Activated CD4-positive, alpha-beta T cell treated with anti-CD3 and anti-CD28 coated beads, Interleukin-2, amount 50 U/mL, for 4 hours (primary cell): ENCODE measurements around the gene GAL3ST1.
A peak's percentile ranks its signal among the peaks of the same experiment; 100 is the strongest.
"Not testable (repeated sequence)": the region's sequence is repeated elsewhere in the genome, so short reads cannot be mapped to it uniquely, and the experiment has no call there.

Source experiments
- DNase-seq, 2 experiments: peaks; one replicate each; pipeline ENCODE4 v3.0.0-alpha.2; 2020

Gene GAL3ST1, protein sequence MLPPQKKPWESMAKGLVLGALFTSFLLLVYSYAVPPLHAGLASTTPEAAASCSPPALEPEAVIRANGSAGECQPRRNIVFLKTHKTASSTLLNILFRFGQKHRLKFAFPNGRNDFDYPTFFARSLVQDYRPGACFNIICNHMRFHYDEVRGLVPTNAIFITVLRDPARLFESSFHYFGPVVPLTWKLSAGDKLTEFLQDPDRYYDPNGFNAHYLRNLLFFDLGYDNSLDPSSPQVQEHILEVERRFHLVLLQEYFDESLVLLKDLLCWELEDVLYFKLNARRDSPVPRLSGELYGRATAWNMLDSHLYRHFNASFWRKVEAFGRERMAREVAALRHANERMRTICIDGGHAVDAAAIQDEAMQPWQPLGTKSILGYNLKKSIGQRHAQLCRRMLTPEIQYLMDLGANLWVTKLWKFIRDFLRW

DNA sequence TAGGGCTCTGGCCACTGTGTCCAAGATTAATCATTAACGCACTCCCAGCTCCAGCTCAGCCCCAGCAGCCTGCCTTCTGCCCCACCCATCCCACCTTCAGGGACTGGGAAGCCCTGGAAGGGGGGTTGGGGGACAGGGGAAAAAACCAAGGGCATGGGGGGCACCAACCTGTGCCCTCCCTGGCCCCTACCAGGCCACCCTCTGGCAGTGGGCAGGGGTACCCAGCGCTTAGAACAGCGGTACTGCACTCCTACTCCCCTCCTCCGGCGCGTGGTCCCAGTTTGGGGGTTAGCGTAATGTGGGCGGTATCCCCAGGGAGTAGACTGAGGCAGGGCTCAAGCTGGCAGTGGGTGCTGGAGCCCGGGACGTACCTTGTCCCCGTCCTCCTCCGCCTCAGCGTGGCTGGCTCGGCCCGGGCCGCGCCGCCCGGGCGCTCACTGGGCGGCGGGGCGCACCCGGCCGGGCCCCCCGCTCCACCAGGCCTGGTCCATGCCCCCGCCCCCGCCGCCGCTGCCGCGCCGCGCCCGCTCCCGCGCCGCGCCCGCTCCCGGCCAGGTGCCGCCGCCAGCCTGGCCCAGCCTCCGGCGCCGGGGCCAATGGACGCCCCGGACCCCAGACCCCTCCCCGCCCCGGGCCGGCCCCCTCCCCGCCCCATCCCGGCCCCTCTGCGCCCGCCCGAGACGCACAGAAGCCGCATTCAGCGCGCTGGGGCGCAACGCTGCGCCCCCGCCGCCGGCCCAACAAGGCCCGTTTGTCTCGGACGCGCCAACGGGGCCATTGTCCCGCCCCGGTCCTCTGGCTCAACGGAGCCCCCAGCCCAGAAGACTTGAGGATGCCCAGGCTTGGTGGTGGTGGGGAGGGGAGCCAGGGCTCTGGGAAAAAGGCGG lies at the start of gene GAL3ST1:
TSS of gene GAL3ST1 (minus strand) at position 571 of the 887 bp plus-strand sequence. CDS start 17,273 bp downstream, outside the sequence.
- DNase-seq, result no peak

DNA sequence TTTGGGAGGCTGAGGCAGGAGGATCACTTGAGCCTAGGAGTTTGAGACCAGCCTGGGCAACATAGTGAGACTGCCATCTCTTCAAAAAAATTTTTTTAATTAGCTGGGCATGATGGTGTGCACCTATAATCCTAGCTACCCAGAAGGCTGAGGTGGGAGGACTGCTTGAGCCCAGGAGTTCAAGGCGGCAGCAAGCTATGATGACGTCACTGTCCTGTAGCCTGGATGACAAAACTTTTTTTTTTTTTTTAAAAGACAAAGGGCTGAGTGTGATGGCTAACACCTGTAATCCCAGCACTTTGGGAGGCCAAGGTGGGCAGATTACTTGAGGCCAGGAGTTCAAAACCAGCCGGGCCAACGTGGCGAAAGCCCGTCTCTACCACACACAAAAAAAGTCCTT lies 45.4 kb upstream of the GAL3ST1 start:
- not testable (repeated sequence) for DNase-seq

DNA sequence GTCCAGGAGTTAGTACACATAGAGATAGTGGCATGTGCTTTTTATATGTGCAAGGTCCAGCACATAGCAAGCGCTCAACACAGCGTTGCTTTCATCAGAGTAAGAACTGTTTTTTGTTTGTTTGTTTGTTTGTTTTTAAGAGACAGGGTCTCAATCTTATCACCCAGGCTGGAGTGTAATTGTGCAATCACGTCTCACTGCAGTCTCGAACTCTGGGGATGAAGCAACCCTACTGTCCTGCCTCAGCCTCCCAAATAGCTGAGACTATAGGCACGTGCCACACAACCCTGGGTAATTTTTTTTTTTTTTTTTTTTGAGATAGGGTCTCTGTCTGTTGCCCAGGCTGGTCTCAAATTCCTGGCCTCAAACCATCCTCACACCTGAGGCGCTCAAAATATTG lies 43.4 kb upstream of the GAL3ST1 start:
- DNase-seq, result no peak

DNA sequence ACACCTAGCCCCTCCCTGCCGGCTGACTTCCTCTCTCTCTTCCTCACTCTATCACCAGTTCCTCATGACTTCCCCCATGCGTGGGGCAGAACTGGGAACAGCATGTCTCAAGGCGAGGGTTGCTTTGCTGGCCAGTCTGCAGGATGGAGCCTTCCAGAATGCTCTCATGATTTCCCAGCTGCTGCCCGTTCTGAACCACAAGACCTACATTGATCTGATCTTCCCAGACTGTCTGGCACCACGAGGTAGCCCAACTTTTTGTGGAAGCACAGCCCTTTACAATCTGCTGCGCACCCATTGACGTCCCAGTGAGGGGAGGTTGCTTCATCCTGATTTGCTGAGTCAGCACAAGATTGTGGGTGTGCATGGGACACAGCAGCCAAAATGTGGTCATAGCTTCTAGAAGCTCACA lies 41.1 kb upstream of the GAL3ST1 start:
- DNase-seq, result no peak

DNA sequence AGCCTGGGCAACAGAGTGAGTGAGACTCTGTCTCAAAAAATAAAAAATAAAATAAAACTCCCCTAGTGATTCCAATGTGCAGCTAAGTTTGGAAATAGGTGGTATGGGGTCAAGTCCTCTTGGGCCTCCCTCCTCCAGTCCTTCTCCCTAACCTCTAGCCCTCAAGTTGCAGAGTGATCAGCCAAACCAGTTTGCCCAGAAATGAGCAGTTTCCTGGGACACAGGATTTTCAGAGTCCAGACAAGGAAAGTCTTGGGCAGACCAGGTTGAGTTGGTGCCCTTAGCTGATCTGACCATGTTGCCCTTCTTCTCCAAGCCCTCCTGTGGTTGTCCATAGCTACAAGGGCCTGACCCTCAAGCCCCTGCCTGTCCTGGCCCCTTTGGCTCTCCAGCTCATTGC lies 40.4 kb upstream of the GAL3ST1 start:
- DNase-seq, result no peak

DNA sequence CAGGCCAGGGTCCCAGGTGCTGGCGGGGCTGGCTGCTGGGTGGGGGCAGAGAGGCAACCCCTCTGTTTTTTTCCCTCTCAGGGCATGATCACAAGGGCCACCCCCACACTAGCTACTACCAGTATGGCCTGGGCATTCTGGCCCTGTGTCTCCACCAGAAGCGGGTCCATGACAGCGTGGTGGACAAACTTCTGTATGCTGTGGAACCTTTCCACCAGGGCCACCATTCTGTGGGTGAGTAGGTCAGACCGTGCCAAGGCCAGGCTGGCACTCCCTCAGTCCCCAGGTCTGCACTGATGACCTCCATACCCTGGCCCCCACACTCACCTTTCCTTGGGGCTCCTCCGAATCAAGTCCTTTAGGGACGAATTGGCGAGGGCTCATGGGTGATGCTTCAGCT lies 39.8 kb upstream of the GAL3ST1 start:
- DNase-seq, result no peak

DNA sequence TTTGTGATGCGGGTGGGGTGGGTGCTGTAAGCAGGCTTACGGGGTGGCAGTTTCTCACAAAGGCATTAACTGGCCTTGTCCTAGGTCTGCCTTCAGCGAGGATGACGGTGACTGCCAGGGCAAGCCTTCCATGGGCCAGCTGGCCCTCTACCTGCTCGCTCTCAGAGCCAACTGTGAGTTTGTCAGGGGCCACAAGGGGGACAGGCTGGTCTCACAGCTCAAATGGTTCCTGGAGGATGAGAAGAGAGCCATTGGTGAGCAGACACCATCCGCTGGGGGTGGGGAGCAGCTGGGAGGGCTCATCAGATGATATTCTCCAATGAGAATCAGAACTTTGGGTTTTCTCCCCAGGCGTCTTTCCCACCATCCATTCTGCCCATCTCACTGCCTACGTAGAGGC lies 38.3 kb upstream of the GAL3ST1 start:
- no peak for DNase-seq

DNA sequence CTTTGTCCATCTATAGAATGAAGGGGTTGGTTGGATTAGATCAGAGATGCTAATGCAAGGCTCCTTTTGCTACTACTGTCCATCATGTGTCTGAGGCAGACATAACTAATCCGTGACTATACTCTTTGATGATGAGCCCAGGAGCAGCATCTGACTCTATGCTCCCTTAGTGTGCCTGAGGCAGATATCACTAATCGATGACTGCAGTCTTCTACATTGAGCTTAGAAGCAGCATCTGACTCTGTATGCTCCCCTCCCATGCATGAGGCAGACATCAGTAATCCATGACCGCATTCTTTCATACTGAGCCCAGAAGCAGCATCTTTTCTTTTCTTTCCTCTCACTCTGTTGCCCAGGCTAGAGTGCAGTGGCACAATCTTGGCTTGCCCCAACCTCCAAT lies 36.7 kb upstream of the GAL3ST1 start:
- DNase-seq, result no peak

DNA sequence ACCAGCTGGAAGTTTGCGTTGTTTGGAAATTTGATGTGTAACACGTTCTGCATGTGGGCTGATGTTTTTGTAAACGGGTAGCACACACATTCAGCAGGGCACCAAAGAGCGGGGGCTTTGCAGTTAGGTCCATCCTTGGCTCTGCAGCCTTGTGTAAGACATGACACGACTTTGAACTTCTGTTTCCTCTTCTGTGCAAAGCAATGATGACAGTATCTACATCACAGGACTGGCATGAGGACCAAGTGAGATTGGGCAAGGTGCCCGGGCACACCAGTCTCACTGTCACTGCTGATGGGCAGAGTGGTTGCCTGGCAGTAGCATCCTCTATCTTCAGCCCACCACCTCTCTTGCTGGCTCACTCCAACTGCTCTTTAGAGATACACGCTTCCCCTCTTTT lies 35.8 kb upstream of the GAL3ST1 start:
- no peak for DNase-seq

DNA sequence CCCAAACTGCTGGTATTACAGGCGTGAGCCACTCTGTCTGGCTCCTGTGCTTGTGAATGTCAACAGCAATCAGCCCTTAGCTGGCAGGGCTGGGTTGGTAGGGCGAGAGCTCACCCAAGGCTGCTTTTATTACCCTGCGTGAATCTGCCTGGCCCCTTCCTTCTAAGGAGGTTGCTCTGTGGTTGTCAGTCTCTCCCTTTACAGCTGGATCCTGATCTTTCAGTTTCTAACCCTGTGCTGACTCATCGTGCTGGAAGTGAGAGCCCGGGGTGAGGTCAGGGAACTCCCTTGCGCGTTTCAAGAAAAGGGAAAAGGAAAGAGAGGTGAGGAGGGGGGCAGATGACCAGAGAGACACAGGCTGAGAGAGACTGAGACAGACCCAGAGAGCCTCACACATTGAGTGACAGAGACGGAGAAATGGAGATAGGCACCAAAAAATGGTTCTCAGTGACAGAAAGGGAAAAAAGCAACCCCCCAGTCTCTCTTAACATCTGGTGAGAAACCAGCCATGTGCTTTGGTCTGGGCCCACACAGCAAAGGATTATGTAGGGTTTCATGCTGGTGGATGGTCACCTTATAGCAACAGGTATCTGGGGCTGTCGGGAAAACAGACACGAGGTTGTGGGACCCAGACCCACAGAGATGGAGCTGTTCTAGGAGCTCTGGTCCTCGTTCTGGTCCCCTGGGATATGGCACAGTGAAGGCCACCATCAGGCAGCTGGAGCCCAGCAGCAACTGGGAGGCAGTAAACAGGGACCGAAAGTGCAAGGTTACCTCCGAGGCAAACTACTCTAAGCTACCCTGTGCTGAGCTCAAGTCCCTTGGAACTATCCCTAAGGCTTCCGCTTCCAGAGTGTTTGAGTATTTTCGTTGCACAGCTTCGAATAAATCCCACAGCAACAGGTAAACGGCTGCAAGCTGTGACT lies 35.1 kb upstream of the GAL3ST1 start:
- no peak for DNase-seq

DNA sequence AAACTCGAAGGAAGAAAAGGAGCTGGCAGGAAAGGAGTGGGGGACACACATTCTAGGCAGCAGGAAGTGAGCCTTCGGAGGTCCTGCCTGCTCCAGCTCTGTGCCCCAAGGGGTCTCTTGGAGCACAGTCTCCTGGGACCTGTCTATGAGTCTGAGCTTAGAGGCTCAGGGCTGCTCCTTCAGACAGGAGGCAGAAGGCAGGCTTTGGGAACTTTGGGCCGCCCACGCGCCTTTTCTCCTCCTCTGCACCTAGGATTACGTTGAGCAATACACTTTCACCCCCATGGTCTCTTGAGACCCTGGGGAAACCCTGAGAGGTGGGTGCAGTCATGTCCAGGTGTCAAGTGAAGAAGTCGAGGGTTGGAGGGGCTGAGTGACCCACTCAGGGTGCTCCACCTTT lies 33.5 kb upstream of the GAL3ST1 start:
- DNase-seq, result no peak

DNA sequence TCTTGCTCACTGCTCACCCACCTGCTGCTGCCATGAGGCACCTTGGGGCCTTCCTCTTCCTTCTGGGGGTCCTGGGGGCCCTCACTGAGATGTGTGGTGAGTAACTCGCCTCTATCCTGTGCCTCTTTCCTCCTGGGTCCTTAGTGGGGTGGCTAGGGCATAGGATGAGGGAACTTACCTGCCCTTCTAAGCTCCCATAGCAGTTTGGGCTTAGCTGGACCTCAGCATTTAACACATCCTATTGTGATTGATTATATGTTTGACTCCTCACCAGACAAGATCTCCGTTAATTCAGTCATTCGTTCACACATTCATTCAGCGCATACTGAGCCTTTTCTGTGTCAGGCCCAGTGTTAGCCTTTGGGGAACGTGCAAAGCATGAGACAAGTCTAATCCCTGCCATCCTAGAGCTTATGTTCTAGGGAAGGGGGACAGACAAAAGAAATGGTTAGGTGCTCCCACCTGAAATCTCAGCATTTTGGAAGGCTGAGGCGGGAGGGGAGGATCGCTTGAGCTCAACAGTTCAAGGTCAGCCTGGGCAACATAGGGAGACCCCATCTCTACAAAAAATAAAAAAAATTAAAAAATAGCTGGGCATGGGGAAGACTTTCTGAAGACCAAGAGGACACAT lies 33.0 kb upstream of the GAL3ST1 start:
- no peak for DNase-seq

DNA sequence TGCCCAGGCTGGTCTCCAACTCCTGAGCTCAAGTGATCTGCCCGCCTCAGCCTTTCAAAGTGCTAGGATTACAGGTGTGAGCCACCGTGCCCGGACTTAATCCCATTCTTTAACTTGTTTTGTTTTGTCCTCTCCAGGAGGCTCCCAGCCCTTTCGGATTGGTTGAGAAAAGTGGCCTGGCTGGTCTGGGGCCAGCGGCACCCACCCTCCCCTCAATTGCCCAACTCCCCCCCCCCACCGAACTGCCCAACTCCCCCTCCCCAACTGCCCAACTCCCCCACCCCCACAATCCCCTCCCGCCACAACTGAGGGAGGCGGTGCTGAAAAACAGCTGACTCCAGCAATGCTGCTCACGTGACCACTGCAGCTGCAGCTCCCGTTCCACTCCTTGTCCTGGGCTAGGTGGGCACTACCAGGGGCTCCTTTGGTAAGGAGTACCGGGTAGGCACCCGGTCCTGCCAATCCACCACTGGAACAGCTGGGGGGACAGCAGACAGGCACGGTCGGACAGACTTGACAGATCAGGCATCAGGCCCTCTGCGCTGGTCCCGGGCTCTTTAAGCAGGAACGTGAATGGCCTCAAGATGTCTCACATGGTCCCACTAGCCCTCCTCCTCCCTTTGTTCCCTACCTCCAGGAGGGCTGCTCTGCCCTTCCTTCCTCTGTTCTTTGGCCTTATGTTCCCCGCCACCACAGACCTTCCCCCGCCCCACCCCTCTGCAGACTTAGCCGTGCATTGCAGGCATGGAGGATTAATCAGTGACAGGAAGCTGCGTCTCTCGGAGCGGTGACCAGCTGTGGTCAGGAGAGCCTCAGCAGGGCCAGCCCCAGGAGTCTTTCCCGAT lies 32.2 kb upstream of the GAL3ST1 start, which contains the start of gene TCN2:
TSS of gene TCN2 (plus strand) at position 720 of the 845 bp plus-strand sequence. CDS start 158 bp downstream, outside the sequence.
- DNase-seq, result peak in 1 of 2 experiments; percentile 12

DNA sequence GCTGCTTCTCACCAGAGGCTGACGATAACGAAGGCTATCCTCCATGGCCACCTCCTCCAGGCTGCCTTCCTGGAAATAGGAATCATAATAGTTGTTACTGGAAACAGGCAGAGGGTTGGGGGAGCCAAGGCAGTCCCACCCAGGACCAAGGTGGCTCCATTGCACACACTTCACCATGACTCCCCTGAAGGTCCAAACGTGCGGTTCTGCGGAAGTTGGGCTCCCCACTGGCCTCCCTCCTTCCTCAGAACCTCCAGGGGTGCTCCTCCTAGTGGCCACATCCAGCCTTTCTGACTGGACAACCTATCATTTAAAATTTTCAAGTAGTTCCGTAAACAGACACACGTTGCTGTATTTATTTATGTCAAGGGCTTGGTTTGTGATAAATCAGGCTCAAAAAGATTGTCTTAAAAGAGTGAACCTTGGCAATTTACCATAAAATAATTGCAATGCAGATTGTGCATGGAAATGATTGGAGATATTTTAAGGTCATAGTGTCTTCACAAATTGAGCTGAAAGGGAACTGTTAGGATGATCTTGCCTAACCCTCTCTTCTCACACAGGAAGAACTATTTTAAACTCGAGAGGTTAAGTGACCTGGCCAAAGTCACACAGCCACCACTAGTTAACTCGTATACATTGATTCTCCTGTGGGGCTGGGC lies 31.1 kb upstream of the GAL3ST1 start:
- DNase-seq, result peak; percentile 12 to 40

DNA sequence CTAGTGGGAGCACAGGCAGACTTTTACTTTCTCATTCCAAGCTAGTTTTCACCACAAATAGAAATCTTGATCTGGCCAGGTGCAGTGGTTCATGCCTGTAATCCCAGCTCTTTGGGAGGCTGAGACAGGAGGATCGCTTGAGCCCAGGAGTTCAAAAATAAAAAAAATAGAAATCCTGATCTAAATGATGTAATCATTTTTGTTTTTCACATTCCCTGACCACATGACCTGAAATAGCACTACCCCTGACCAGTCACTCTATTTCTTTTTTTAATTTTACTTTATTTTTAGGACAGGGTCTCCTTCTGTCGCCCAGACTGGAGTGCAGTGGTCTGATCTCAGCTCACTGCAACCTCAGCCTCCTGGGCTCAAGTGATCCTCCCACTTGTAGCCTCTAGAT lies 30.3 kb upstream of the GAL3ST1 start:
- DNase-seq, result no peak

DNA sequence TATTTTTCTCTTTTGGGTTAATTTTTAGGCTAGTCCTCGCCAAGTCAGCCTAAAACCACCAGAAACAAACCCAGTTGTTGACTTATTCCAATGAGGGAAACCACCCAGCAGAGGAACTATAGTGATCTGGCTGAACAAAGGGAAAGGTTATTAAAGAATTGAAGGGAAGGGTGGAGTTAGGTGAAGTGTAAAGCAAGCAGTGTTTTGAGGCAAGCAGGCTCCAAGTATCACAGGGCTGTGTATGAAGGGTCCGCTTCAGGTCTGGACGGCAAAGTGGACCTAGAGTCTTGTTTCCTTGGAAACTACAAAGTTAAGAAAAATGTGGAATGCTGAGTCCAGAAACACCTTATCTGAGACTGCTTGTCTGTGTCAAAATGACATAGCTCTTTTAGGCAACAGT lies 29.3 kb upstream of the GAL3ST1 start:
- DNase-seq, result no peak

DNA sequence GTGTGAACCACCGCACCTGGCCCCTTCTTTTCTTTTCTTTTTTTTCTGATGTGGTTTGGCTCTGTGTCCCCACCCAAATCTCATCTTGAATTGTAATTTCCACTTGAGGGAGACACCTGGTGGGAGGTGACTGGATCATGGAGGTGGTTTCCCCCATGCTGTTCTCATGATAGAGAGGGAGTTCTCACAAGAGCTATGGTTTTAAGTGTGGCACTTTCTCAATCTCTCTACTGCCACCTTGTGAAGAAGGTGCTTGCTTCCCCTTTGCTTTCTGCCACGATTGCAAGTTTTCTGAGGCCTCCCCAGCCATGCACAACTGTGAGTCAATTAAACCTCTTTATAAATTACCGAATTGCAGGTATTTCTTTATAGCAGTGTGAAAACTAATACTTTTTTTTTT lies 27.6 kb upstream of the GAL3ST1 start:
- DNase-seq, result no peak

DNA sequence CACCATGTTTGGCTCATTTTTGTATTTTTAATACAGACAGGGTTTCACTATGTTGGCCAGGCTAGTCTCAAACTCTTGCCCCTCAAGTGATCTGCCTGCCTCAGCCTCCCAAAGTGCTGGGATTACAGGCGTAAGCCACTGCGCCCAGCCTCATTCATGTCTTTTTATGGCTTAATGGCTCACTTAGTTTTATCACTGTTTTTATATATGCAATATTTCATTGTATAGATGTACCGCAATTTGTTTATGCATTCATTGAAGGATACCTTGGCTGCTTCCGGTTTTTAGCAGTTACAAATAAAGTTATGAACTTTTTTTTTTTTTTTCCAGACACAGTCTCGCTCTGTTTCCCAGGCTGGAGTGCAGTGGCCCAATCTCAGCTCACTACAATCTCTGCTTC lies 27.0 kb upstream of the GAL3ST1 start:
- DNase-seq, result no peak

DNA sequence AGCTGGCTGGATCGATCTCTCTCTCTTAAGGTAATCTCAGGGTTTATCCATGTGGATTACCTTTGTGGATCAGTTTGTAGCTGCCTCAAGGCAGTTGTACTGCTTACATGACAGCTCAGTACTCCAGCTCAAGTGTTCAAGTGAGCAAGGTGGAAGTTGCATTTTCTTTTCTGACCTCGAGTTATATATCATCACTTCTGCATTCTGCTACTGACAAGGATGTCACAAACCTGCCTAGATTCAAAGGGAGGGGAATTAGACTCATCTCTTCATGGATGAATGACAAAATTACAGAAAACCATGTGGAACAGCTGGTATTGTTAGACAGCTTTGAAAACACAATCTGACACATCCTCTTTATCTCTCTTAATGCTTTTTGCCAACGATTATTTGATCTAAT lies 26.5 kb upstream of the GAL3ST1 start:
- DNase-seq, result no peak

DNA sequence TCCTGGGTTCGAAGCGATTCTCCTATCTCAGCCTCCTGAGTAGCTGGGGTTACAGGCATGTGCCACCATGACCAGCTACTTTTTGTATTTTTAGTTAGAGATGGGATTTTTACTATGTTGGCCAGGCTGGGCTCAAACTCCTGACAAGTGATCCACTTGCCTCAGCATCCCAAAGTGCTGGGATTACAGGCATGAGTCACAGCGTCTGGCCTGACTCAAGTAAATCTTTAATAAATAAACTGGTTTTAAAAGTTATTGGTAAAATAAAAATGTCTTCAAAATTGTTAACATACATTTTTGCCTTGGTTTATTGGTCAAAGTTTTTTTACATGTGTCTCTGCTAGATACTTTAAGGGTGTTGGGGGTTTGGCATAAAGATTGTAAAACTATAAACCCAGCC lies 24.5 kb upstream of the GAL3ST1 start:
- no peak for DNase-seq

DNA sequence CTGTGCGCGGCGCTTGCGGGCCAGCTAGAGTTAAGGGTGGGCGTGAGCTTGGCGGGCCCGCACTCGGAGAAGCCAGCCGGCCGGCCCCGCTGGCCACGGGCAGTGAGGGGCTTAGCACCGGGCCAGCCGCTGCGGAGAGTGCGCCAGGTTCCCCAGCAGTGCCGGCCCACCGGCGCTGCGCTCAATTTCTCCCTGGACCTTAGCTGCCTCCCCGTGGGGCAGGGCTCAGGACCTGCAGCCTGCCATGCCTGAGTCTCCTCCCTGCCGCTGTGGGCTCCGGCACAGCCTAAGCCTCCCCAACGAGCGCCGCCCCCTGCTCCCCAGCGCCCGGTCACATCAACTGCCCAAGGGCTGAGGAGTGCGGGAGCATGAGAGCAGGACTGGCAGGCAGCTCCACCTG lies 22.4 kb upstream of the GAL3ST1 start:
- DNase-seq, result no peak
